D721Med (cell line): Measurements from ENCODE around the gene FGFR3.
"Not testable (repeated sequence)": the region's sequence is repeated elsewhere in the genome, so short reads cannot be mapped to it uniquely, and the experiment has no call there.

Experiments
- DNase-seq: peaks from one replicate; pipeline ENCODE4 v3.0.0; 2011; ENCODE audit warnings: low spot score; ENCODE audit not compliant: insufficient read length
- FAIRE-seq: peaks from 2 replicates; lab custom pipeline; 2011; peaks lifted over from hg19 to GRCh38; lab: Jason Lieb, UNC
- TF ChIP-seq, protein P1 (sequence below): IDR thresholded peaks from 2 replicates; pipeline ENCODE4 v1.5.1; 2012; ENCODE audit warnings: mild to moderate bottlenecking, control low read depth; ENCODE audit not compliant: insufficient read depth; ENCODE audit errors: missing control alignments

Gene FGFR3

GRCh38 chr4:1843852-1844251 lies 50.8 kb downstream of the FGFR3 start:
- no peak for FAIRE-seq
- TF ChIP-seq, protein P1, sequence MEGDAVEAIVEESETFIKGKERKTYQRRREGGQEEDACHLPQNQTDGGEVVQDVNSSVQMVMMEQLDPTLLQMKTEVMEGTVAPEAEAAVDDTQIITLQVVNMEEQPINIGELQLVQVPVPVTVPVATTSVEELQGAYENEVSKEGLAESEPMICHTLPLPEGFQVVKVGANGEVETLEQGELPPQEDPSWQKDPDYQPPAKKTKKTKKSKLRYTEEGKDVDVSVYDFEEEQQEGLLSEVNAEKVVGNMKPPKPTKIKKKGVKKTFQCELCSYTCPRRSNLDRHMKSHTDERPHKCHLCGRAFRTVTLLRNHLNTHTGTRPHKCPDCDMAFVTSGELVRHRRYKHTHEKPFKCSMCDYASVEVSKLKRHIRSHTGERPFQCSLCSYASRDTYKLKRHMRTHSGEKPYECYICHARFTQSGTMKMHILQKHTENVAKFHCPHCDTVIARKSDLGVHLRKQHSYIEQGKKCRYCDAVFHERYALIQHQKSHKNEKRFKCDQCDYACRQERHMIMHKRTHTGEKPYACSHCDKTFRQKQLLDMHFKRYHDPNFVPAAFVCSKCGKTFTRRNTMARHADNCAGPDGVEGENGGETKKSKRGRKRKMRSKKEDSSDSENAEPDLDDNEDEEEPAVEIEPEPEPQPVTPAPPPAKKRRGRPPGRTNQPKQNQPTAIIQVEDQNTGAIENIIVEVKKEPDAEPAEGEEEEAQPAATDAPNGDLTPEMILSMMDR = no peak
- no peak for DNase-seq

- not testable (repeated sequence) for DNase-seq, FAIRE-seq
These were observed 51.5 kb downstream of the FGFR3 start for GRCh38 chr4:1844618-1845017.

- DNase-seq (no peak), FAIRE-seq (no peak)
These were observed 53.5 kb downstream of the FGFR3 start for GRCh38 chr4:1846580-1846979.

GRCh38 chr4:1850276-1850675 lies 57.2 kb downstream of the FGFR3 start:
- FAIRE-seq (no peak), DNase-seq (no peak)
- TF ChIP-seq, protein P1 = no peak

More at GRCh38 chr4:1846580-1846979, 53.5 kb downstream of the FGFR3 start:
- TF ChIP-seq, protein P1 = no peak

DNA sequence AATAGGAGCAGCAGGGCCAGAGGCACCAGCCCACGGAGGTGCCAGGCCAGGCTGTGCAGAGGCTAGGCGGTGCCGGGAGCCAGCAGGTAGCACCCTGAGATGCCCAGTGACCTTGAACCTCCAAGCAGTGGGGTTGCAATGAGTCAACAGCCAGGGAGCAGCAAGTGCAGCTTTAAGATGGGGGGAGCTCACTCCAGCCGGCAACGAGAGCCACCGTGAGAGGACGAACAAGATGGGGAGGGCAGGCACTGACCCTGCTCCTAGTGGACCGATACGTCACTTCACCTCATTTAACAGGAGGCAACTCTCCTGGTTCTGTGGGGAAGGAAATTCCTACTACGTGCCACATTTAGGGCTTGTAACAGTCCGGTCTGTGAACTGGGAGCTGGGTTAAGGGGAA lies 58.1 kb downstream of the FGFR3 start:
- no peak for DNase-seq
- TF ChIP-seq, protein P1 = no peak
- no peak for FAIRE-seq

DNA sequence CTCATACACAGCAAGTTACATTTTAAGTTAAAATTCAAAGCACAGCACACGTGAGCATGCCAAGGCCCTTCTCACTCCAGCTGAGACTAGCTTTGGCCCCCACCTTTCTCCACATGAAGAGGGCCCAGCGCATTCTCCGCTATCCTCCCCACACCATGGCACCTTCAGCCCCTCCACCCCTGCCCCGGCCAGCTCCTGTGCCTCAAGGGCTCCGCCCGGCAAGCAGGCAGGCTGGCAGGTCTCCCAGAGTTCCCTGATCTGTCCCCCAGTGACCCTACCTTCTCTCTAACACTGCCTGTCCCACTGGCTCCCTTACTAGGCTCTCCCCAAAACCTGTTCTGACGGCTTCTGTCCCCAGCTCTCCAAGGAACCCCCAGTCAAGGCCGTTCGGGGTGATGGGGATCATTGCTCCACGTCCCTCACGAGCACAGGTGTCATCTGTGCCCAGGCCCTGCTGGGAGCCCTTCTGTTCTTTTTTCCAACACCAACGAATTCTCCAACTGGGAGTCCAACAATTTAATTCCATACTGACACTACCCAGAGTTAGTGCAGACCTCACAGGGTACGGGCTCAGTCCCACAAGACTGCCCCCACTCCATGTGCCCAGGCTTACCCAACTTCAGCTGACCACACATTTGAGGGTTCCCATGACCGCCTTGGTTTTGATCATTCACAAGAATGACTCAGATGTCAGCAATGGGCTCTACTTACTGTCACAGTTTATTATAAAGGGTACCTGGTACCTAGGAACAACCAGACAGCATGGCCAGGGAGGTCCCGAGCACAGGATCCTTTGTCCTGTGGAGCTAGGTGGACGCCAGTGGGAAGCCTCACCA lies 58.7 kb downstream of the FGFR3 start:
- no peak for DNase-seq
- TF ChIP-seq, protein P1 = no peak
- FAIRE-seq = no peak

GRCh38 chr4:1852904-1853623 lies 60.0 kb downstream of the FGFR3 start:
- DNase-seq (no peak), FAIRE-seq (no peak)
- TF ChIP-seq, protein P1 = no peak
